Activated naive CD4-positive, alpha-beta T cell treated with anti-CD3 and anti-CD28 coated beads for 36 hours (primary cell): ENCODE results near the gene RRP9. TPM values are rescaled to one million over a fixed set of nuclear protein-coding genes. Genes with fewer than 3 reads are reported as not detected.
"Not testable (repeated sequence)": the region's sequence is repeated elsewhere in the genome, so short reads cannot be mapped to it uniquely, and the experiment has no call there.

ENCODE experiments used
- CTCF ChIA-PET: fragments of 350-600 bp; sonication (Branson Sonifier 250); formaldehyde crosslinking; loops from one replicate; lab custom pipeline; 2021; ENCODE audit warnings: antibody characterized with exemption; lab: Charles Lee
- DNase-seq: peaks from one replicate; pipeline ENCODE4 v3.0.0-alpha.2; 2020
- H3K27ac Mint-ChIP-seq: one replicate; pipeline ENCODE4 v1.8.0; 2021; ENCODE audit warnings: mild to moderate bottlenecking, mixed read lengths
- H3K27me3 Mint-ChIP-seq: one replicate; pipeline ENCODE4 v1.8.0; 2021; ENCODE audit warnings: low read depth, mixed read lengths
- H3K36me3 Mint-ChIP-seq: one replicate; pipeline ENCODE4 v1.8.0; 2021; ENCODE audit warnings: low read depth, mixed read lengths
- H3K4me1 Mint-ChIP-seq: one replicate; pipeline ENCODE4 v1.8.0; 2021; ENCODE audit warnings: low read depth, mixed read lengths
- H3K4me3 Mint-ChIP-seq: one replicate; pipeline ENCODE4 v1.8.0; 2021; ENCODE audit warnings: mild to moderate bottlenecking, moderate library complexity, mixed read lengths
- H3K9me3 Mint-ChIP-seq: one replicate; pipeline ENCODE4 v1.8.0; 2021; ENCODE audit warnings: mixed read lengths
- intact Hi-C: fragments of 100-400 bp; cut with micrococcal nuclease; formaldehyde crosslinking; loops from one replicate; pipeline ENCODE4 v1.15.1; 2023
- total RNA-seq, 2 experiments: library from RNA; stranded (reverse); gene quantifications; one replicate each; pipeline ENCODE4 v1.2.3, GENCODE V29; 2021

RRP9 gene
- total RNA-seq, 2 experiments from 2014 or later, result 24.6 to 25.0 TPM

DNA sequence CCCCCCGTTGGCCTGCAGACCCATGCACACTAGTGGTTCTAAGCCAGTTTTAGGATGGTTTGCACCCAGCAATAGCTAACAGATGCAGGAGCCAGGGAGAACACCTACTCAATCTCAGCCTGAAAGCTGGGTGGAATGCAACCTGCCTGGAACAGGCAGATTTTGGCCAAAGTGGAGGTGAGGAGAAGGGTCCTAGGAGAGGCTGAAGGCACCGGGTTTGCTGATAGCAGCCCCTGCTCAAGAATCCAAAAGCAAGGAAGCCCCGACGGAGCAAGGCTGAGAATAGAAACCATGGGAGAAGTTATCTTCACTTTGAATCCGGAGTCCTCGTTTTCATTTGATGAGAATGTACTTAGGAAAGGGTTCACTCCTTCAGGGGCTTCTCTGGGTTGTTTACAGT, 9.9 kb downstream of the RRP9 start:
- H3K27ac Mint-ChIP-seq, result no peak overlapping the region
- H3K4me1 Mint-ChIP-seq, result no peaks in the 10 kb centered on the region
- no peaks in the 10 kb centered on the region for H3K9me3 Mint-ChIP-seq
- peaks cover 20% of the 10 kb centered on the region for H3K36me3 Mint-ChIP-seq
- CTCF ChIA-PET, result no interaction called here
- DNase-seq, result no peak
- no peaks in the 10 kb centered on the region for H3K27me3 Mint-ChIP-seq
- intact Hi-C loops, result no loop called here
- no peak overlapping the region for H3K4me3 Mint-ChIP-seq

GRCh38 chr3:51930439-51930838, 11.3 kb downstream of the RRP9 start:
- no peaks in the 10 kb centered on the region for H3K27me3 Mint-ChIP-seq
- H3K4me1 Mint-ChIP-seq, result no peaks in the 10 kb centered on the region
- no peaks in the 10 kb centered on the region for H3K9me3 Mint-ChIP-seq
- no peak overlapping the region for H3K4me3 Mint-ChIP-seq
- no peak for DNase-seq
- H3K27ac Mint-ChIP-seq, result no peak overlapping the region
- CTCF ChIA-PET, result no interaction called here
- intact Hi-C loops, result no loop called here
- peaks cover 19% of the 10 kb centered on the region for H3K36me3 Mint-ChIP-seq

GRCh38 chr3:51929420-51930003, 12.2 kb downstream of the RRP9 start:
- Mint-ChIP-seq H3K36me3 (peaks cover 15% of the 10 kb centered on the region), H3K4me1 (no peaks in the 10 kb centered on the region), H3K9me3 (no peaks in the 10 kb centered on the region), H3K27me3 (no peaks in the 10 kb centered on the region), H3K27ac (no peak overlapping the region), H3K4me3 (no peak overlapping the region)
- CTCF ChIA-PET, result no interaction called here
- intact Hi-C loops, result no loop called here
- DNase-seq, result no peak

- not testable (repeated sequence) for H3K27ac Mint-ChIP-seq
These were observed 12.7 kb downstream of the RRP9 start for GRCh38 chr3:51928981-51929380.

DNA sequence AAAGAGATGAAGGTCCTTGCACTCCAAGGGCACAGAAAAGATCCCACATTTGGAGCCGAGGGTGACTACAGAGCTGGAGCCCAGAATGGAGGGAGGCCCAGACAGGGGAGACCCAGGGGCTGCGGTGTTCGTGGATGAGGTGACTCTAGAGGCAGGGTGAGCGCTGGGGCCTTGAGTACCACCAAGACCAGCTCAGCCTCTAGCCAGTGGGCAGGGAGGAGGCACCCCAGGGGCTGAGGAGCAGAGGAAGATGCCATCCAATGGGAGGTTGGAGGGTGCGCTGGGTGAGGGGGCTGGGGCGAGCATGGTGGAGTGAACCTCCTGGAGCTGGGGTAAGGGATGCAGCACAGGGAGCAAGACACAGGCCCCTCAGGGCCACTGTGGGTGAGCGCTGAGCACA, 13.3 kb downstream of the RRP9 start:
- no peak for DNase-seq
- CTCF ChIA-PET, result no interaction called here
- H3K4me3 Mint-ChIP-seq, result no peak overlapping the region
- intact Hi-C loops, result no loop called here
- no peaks in the 10 kb centered on the region for H3K9me3 Mint-ChIP-seq
- H3K27me3 Mint-ChIP-seq, result no peaks in the 10 kb centered on the region
- no peak overlapping the region for H3K27ac Mint-ChIP-seq
- no peaks in the 10 kb centered on the region for H3K4me1 Mint-ChIP-seq
- H3K36me3 Mint-ChIP-seq, result peaks cover 13% of the 10 kb centered on the region

More at GRCh38 chr3:51928981-51929380, 12.7 kb downstream of the RRP9 start:
- CTCF ChIA-PET, H3K4me1 Mint-ChIP-seq, DNase-seq, H3K4me3 Mint-ChIP-seq, intact Hi-C loops, H3K9me3 Mint-ChIP-seq, H3K27me3 Mint-ChIP-seq: not testable (repeated sequence)
- peaks cover 15% of the 10 kb centered on the region for H3K36me3 Mint-ChIP-seq

DNA sequence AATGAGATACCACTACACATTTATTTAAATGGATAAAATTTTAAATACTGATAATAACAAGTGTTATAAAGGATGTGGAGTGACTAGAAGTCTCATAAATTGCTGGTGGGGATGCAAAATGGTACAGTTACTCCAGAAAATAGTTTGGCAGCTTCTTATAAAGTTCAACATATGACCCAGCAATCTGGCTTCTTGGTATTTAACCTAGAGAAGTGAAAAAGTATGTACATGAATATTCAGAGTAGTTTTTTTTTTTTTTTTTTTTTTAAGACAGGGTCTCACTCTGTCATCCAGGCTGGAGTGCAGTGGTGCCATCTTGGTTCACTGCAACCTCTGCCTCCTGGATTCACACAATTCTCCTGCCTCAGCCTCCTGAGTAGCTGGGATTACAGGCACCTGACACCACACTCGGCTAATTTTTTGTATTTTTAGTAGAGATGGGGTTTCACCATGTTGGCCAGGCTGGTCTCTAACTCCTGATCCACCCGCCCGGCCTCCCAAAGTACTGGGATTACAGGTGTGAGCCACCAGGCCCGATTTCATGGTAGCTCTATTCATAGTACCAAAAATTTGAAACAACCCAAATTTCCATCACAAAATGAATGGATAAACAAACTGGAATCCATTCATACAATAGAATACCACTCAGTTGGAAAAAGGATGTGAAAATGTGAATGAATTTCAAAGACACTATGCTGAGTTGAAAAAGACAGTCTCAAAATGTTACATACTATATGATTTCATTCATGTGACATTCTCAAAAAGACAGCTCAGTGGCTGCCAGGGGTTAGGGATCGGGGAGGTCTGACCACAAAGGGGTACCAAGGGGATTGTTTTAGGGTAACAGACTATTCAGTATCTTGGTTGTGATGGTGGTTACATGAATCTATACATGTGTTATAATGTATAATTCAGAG, 14.4 kb downstream of the RRP9 start:
- no peaks in the 10 kb centered on the region for H3K4me1 Mint-ChIP-seq
- no peaks in the 10 kb centered on the region for H3K9me3 Mint-ChIP-seq
- H3K4me3 Mint-ChIP-seq, result no peak overlapping the region
- intact Hi-C loops, result no loop called here
- CTCF ChIA-PET, result interaction anchor here (1.0 kb wide), 1 partner anchor 412 kb away, joined by 3 read pairs; no protein-coding TSS in a partner anchor
- H3K27ac Mint-ChIP-seq, result no peak overlapping the region
- no peak for DNase-seq
- H3K36me3 Mint-ChIP-seq, result peaks cover 12% of the 10 kb centered on the region
- no peaks in the 10 kb centered on the region for H3K27me3 Mint-ChIP-seq

- no peak for DNase-seq
- no peaks in the 10 kb centered on the region for H3K27me3 Mint-ChIP-seq
- intact Hi-C loops, result no loop called here
- no peaks in the 10 kb centered on the region for H3K9me3 Mint-ChIP-seq
- CTCF ChIA-PET, result no interaction called here
- H3K27ac Mint-ChIP-seq, result no peak overlapping the region
- no peaks in the 10 kb centered on the region for H3K4me1 Mint-ChIP-seq
- no peak overlapping the region for H3K4me3 Mint-ChIP-seq
- H3K36me3 Mint-ChIP-seq, result no peaks in the 10 kb centered on the region
These were observed 20.6 kb downstream of the RRP9 start for GRCh38 chr3:51921081-51921578.

DNA sequence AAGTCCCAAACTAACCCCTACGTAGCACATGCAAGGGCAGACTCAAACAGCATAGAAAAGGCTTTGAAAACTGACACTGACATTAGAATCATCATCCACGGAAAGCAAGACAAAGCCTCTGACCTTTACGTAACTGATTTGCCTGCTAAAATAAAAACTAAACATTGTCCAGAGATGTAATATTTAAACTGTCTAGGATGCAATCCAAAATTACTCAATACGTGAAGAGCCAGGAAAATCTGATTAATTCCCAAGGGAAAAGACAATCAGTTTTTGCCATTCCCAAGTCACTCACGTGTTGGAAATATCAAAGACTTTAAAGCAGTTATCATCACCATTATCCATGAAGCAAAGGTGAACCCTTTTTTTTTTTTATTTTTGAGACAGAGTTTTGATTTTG, 25.3 kb downstream of the RRP9 start:
- no peaks in the 10 kb centered on the region for H3K4me1 Mint-ChIP-seq
- no peak overlapping the region for H3K27ac Mint-ChIP-seq
- H3K27me3 Mint-ChIP-seq, result no peaks in the 10 kb centered on the region
- CTCF ChIA-PET, result no interaction called here
- no peak for DNase-seq
- no peak overlapping the region for H3K4me3 Mint-ChIP-seq
- H3K36me3 Mint-ChIP-seq, result no peaks in the 10 kb centered on the region
- no peaks in the 10 kb centered on the region for H3K9me3 Mint-ChIP-seq
- intact Hi-C loops, result no loop called here

- Mint-ChIP-seq H3K27me3 (peaks cover 11% of the 10 kb centered on the region), H3K4me1 (no peaks in the 10 kb centered on the region), H3K4me3 (no peak overlapping the region), H3K36me3 (peaks cover 2% of the 10 kb centered on the region), H3K27ac (no peak overlapping the region), H3K9me3 (peaks cover 8% of the 10 kb centered on the region)
- CTCF ChIA-PET, result no interaction called here
- DNase-seq, result no peak
- intact Hi-C loops, result no loop called here
These were observed 33.7 kb downstream of the RRP9 start for GRCh38 chr3:51908026-51908425.

DNA sequence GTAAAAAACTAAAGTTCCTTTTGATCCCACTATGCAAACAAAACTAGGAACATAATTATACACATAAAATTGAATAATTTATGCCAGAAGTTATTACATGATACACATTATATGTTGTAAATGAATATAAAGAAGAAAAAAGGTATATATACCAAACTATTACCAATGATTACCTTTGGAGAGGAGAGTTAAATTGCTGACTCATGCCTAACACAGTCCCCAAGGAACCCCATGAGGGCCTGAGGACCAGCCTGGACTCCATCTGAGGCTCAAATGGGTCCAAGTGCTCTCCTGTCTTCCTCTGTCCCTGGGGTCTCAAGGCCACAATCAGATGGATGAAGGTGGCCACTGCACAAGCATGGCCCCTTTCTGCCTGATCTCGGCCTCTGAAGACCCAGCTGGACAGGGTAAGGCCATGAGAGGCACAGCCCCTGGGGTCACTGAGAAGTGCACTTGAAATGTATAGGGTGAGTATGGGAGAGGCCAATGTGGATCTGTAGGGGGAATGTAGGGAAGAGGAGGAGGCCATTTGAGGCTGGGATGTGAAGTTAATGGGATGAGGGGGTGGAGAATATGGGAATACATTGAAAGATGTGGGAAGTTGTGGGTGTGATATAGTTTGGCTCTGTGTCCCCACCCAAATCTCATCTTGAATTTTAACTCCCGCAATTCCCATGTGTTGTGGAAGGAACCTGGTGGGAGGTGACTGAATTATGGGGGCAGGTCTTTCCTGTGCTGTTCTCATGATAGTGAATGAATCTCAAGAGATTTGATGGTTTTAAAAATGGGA, 37.5 kb downstream of the RRP9 start:
- CTCF ChIA-PET, result interaction anchor here (0.7 kb wide), 1 partner anchor 600 kb away, joined by 4 read pairs; no protein-coding TSS in a partner anchor
- peaks cover 4% of the 10 kb centered on the region for H3K4me1 Mint-ChIP-seq
- peaks cover 2% of the 10 kb centered on the region for H3K36me3 Mint-ChIP-seq
- peaks cover 15% of the 10 kb centered on the region for H3K27me3 Mint-ChIP-seq
- no peak for DNase-seq
- H3K4me3 Mint-ChIP-seq, result no peak overlapping the region
- peaks cover 8% of the 10 kb centered on the region for H3K9me3 Mint-ChIP-seq
- H3K27ac Mint-ChIP-seq, result no peak overlapping the region
- intact Hi-C loops, result no loop called here

DNA sequence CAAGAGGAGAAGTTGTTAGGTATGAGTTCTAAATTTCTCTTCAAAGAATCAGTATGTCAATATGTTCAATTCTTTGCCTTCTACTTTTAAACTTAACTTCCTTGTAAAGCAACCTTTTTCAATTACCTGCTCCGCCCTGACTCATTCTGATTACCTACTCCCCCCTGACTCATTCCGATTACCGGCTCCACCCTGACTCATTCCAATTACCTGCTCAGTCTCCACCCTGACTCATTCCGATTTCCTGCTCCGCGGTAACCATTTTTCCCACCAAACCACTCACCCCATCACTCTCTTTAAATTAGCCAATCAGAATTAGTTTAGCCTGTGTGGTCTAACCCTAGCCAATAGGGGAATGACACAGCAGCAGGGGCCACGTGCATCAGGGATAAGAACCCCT, 39.3 kb downstream of the RRP9 start:
- H3K4me3 Mint-ChIP-seq, CTCF ChIA-PET, H3K27ac Mint-ChIP-seq, H3K36me3 Mint-ChIP-seq, H3K4me1 Mint-ChIP-seq, H3K9me3 Mint-ChIP-seq, intact Hi-C loops: not testable (repeated sequence)
- DNase-seq, result peak; percentile 43
- H3K27me3 Mint-ChIP-seq, result peaks cover 14% of the 10 kb centered on the region

GRCh38 chr3:51900043-51900442, 41.7 kb downstream of the RRP9 start:
- CTCF ChIA-PET, H3K4me1 Mint-ChIP-seq, DNase-seq: not testable (repeated sequence)

More at GRCh38 chr3:51900043-51900442, 41.7 kb downstream of the RRP9 start:
- H3K9me3 Mint-ChIP-seq, H3K36me3 Mint-ChIP-seq, H3K4me3 Mint-ChIP-seq, H3K27ac Mint-ChIP-seq, intact Hi-C loops: not testable (repeated sequence)
- peaks cover 22% of the 10 kb centered on the region for H3K27me3 Mint-ChIP-seq
